Uterus (tissue), 2 donors: ENCODE measurements around the gene STARD8.

Experiments used
- POLR2A ChIP-seq, 2 donors: fragments of 450-650 bp; IDR thresholded peaks; one replicate each; pipeline ENCODE4 v1.6.1; 2016; ENCODE audit warnings: antibody characterized with exemption in 2 of 2, mild to moderate bottlenecking in 1 of 2, moderate library complexity in 1 of 2
- TF ChIP-seq, protein P1 (sequence below), 4 experiments: fragments of 200-600 bp in 2 of 4; fragments of 450-650 bp in 2 of 4; sonication (generic) in 2 of 4; IDR thresholded peaks; one replicate each; pipeline ENCODE4 v1.5.1; 2016 to 2019; ENCODE audit warnings: antibody characterized with exemption in 4 of 4, mild to moderate bottlenecking in 2 of 4, moderate library complexity in 1 of 4

DNA sequence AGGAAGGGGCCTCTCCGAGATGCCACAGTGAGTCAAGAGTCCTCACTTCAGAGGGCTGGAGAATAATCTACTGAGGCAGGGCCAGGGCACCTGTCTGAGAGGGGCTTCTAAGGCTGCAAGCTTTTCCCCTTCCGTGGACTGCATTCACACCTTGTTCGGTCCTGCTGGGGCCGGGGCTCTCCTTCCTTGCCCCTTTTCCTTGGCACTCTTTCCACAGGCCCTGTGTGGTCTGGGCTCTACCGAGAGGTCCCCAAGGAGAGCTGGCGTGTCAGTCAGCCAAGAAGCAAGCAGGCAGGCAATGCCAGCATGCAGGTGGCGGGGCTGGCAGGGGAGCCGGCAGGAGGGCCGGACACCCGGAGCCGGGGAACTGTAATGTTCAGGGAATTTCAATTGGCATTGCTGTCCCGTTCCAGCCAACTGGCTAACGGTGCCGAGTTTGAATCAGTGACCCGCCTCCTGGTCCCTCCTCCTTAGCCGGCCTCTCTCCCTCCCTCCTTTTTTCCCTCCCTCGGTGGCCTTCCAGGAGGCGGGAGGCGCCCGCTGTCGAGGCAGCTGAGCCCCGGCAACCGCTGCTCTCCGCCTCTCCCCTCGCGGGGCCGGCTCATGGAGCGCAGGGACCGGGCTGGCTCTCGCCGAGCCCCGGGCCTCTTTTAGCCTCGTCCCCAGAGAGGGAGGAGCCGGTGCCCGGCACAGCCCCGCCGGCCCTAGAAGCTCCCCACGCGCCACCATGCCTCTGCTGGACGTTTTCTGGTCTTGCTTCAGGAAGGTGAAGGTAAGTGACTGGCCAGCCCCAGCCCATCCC lies at the start of gene STARD8:
- TF ChIP-seq, protein P1, sequence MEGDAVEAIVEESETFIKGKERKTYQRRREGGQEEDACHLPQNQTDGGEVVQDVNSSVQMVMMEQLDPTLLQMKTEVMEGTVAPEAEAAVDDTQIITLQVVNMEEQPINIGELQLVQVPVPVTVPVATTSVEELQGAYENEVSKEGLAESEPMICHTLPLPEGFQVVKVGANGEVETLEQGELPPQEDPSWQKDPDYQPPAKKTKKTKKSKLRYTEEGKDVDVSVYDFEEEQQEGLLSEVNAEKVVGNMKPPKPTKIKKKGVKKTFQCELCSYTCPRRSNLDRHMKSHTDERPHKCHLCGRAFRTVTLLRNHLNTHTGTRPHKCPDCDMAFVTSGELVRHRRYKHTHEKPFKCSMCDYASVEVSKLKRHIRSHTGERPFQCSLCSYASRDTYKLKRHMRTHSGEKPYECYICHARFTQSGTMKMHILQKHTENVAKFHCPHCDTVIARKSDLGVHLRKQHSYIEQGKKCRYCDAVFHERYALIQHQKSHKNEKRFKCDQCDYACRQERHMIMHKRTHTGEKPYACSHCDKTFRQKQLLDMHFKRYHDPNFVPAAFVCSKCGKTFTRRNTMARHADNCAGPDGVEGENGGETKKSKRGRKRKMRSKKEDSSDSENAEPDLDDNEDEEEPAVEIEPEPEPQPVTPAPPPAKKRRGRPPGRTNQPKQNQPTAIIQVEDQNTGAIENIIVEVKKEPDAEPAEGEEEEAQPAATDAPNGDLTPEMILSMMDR (IDR thresholded peaks at IDR 0.05): peak in 2 of 4 experiments; percentile 4
- TF ChIP-seq POLR2A (IDR thresholded peaks at IDR 0.05): no peak
